H9 (cell line): ENCODE measurements around the gene RRBP1. TPM values are rescaled to one million over a fixed set of nuclear protein-coding genes. Genes with fewer than 3 reads are reported as not detected.
A peak's percentile ranks its signal among the peaks of the same experiment; 100 is the strongest.

Source experiments
- DNase-seq: peaks from one replicate; pipeline ENCODE4 v3.0.0-alpha.2; 2017
- H2AFZ ChIP-seq: one replicate; pipeline ENCODE4 v1.6.1; 2013; ENCODE audit warnings: mild to moderate bottlenecking, low read length, control low read depth, moderate library complexity
- H2AK5ac ChIP-seq: 2 replicates; pipeline ENCODE4 v1.6.1; 2013; ENCODE audit warnings: low read length, control low read depth, mixed read lengths; ENCODE audit not compliant: insufficient read length
- H2BK120ac ChIP-seq: one replicate; pipeline ENCODE4 v1.6.1; 2013; ENCODE audit warnings: low read depth, mild to moderate bottlenecking, low read length, control low read depth, inconsistent platforms; ENCODE audit not compliant: poor library complexity, severe bottlenecking
- H2BK12ac ChIP-seq: 2 replicates; pipeline ENCODE4 v1.6.1; 2013; ENCODE audit warnings: low read length, control low read depth, mixed read lengths, low read depth; ENCODE audit not compliant: insufficient read length
- H2BK15ac ChIP-seq: 2 replicates; pipeline ENCODE4 v1.6.1; 2013; ENCODE audit warnings: low read depth, low read length, control low read depth
- H2BK20ac ChIP-seq: one replicate; pipeline ENCODE4 v1.6.1; 2013; ENCODE audit warnings: low read depth, mild to moderate bottlenecking, low read length, control low read depth, inconsistent platforms; ENCODE audit not compliant: poor library complexity, severe bottlenecking
- H2BK5ac ChIP-seq: 2 replicates; pipeline ENCODE4 v1.6.1; 2013; ENCODE audit warnings: low read length, control low read depth, mixed read lengths; ENCODE audit not compliant: insufficient read length
- H3K14ac ChIP-seq: 2 replicates; pipeline ENCODE4 v1.6.1; 2013; ENCODE audit warnings: low read length, control low read depth; ENCODE audit not compliant: insufficient read depth
- H3K18ac ChIP-seq: 2 replicates; pipeline ENCODE4 v1.6.1; 2013; ENCODE audit warnings: low read depth, mild to moderate bottlenecking, mixed read lengths, low read length, control low read depth; ENCODE audit not compliant: insufficient read length
- H3K23ac ChIP-seq: 2 replicates; pipeline ENCODE4 v1.6.1; 2013; ENCODE audit warnings: low read length, control low read depth, mixed read lengths, low read depth; ENCODE audit not compliant: insufficient read length
- H3K23me2 ChIP-seq: 2 replicates; pipeline ENCODE4 v1.6.1; 2013; ENCODE audit warnings: low read depth, mild to moderate bottlenecking, mixed read lengths, low read length, control low read depth; ENCODE audit not compliant: insufficient read length, poor library complexity, severe bottlenecking
- H3K27ac ChIP-seq: 2 replicates; pipeline ENCODE4 v1.5.1; 2013; ENCODE audit warnings: low read length, control low read depth, mixed read lengths, low read depth; ENCODE audit not compliant: insufficient read length
- H3K27me3 ChIP-seq: 2 replicates; pipeline ENCODE4 v1.6.1; 2013; ENCODE audit warnings: low read length, control low read depth, inconsistent platforms; ENCODE audit not compliant: insufficient read depth
- H3K4ac ChIP-seq: 2 replicates; pipeline ENCODE4 v1.6.1; 2013; ENCODE audit warnings: low read depth, mild to moderate bottlenecking, control low read depth, inconsistent platforms, low read length, moderate library complexity
- H3K4me1 ChIP-seq: 2 replicates; pipeline ENCODE4 v1.6.1; 2013; ENCODE audit warnings: low read length, control low read depth, inconsistent platforms; ENCODE audit not compliant: insufficient read depth
- H3K4me2 ChIP-seq: 2 replicates; pipeline ENCODE4 v1.6.1; 2013; ENCODE audit warnings: low read length, control low read depth, mixed read lengths; ENCODE audit not compliant: insufficient read length, insufficient read depth
- H3K56ac ChIP-seq: 2 replicates; pipeline ENCODE4 v1.6.1; 2013; ENCODE audit warnings: low read depth, mild to moderate bottlenecking, mixed read lengths, low read length, control low read depth; ENCODE audit not compliant: insufficient read length
- H3K79me1 ChIP-seq: 2 replicates; pipeline ENCODE4 v1.6.1; 2013; ENCODE audit warnings: low read depth, mild to moderate bottlenecking, moderate library complexity, low read length, control low read depth, inconsistent platforms; ENCODE audit not compliant: insufficient read depth, poor library complexity, severe bottlenecking
- H3K79me2 ChIP-seq: 2 replicates; pipeline ENCODE4 v1.6.1; 2013; ENCODE audit warnings: low read length, control low read depth, inconsistent platforms; ENCODE audit not compliant: insufficient read depth
- H3K9ac ChIP-seq: 2 replicates; pipeline ENCODE4 v1.6.1; 2013; ENCODE audit warnings: low read length, control low read depth, mixed read lengths; ENCODE audit not compliant: insufficient read length; ENCODE audit errors: extremely low read depth
- H3K9me3 ChIP-seq: one replicate; pipeline ENCODE4 v1.6.1; 2013; ENCODE audit warnings: low read depth, low read length, inconsistent platforms; ENCODE audit not compliant: control insufficient read depth
- H3T11ph ChIP-seq: one replicate; pipeline ENCODE4 v1.6.1; 2013; ENCODE audit warnings: mild to moderate bottlenecking, low read length, control low read depth, inconsistent platforms
- H4K20me1 ChIP-seq: one replicate; pipeline ENCODE4 v1.6.1; 2013; ENCODE audit not compliant: control insufficient read depth, insufficient read length, insufficient read depth
- H4K5ac ChIP-seq: 2 replicates; pipeline ENCODE4 v1.6.1; 2013; ENCODE audit warnings: low read depth, mild to moderate bottlenecking, mixed read lengths, low read length, control low read depth; ENCODE audit not compliant: insufficient read length
- H4K8ac ChIP-seq: replicated peaks from 2 replicates; pipeline ENCODE4 v1.6.1; 2013; ENCODE audit warnings: low read length, control low read depth, mixed read lengths, low read depth; ENCODE audit not compliant: insufficient read length
- H4K91ac ChIP-seq: 2 replicates; pipeline ENCODE4 v1.6.1; 2013; ENCODE audit warnings: low read depth, mild to moderate bottlenecking, moderate library complexity, mixed read lengths, low read length, control low read depth; ENCODE audit not compliant: insufficient read length
- H3K27ac Mint-ChIP-seq, 3 experiments: 2 replicates in 2 of 3; 3 replicates in 1 of 3; pipeline ENCODE4 v1.8.0; 2020 to 2021; ENCODE audit warnings: mixed read lengths in 3 of 3, mild to moderate bottlenecking in 1 of 3, moderate library complexity in 1 of 3
- H3K27me3 Mint-ChIP-seq: 2 replicates; pipeline ENCODE4 v1.8.0; 2021; ENCODE audit warnings: low read depth, mild to moderate bottlenecking, moderate library complexity, mixed read lengths
- H3K36me3 Mint-ChIP-seq, 3 experiments: 2 replicates in 2 of 3; 3 replicates in 1 of 3; pipeline ENCODE4 v1.8.0; 2020 to 2021; ENCODE audit warnings: low read depth in 3 of 3, mixed read lengths in 3 of 3; ENCODE audit not compliant: insufficient read depth in 1 of 3
- H3K4me1 Mint-ChIP-seq, 2 experiments: 2 replicates each; pipeline ENCODE4 v1.8.0; 2020; ENCODE audit warnings: mixed read lengths in 2 of 2
- H3K4me3 Mint-ChIP-seq, 2 experiments: 2 replicates in 1 of 2; 3 replicates in 1 of 2; pipeline ENCODE4 v1.8.0; 2020 to 2021; ENCODE audit warnings: mild to moderate bottlenecking in 2 of 2, mixed read lengths in 2 of 2, moderate library complexity in 1 of 2
- H3K9me3 Mint-ChIP-seq, 2 experiments: 2 replicates in 1 of 2; 3 replicates in 1 of 2; pipeline ENCODE4 v1.8.0; 2020; ENCODE audit warnings: mild to moderate bottlenecking in 2 of 2, mixed read lengths in 2 of 2, moderate library complexity in 1 of 2
- WGBS: extraction: QIAGEN DNeasy Blood & Tissue Kit; methylation state at CpG from one replicate; pipeline ENCODE4 v1.1.7; 2013; ENCODE audit warnings: missing lambda C conversion rate, low lambda C conversion rate, mixed read lengths; ENCODE audit not compliant: insufficient read length; ENCODE audit errors: extremely low coverage; 5-methylcytosine and 5-hydroxymethylcytosine counted together
- total RNA-seq: library from RNA; stranded (reverse); gene quantifications from 2 replicates; pipeline ENCODE4 v1.2.1, GENCODE V29; 2021
- TF ChIP-seq, protein P1 (sequence below): fragments of 200-600 bp; sonication (generic); conservative IDR thresholded peaks from 3 replicates; pipeline ENCODE4 v1.8.0; 2021; ENCODE audit warnings: antibody characterized with exemption, mild to moderate bottlenecking

Gene RRBP1
- total RNA-seq, 1 experiment from 2014 or later = 97.8 TPM

DNA sequence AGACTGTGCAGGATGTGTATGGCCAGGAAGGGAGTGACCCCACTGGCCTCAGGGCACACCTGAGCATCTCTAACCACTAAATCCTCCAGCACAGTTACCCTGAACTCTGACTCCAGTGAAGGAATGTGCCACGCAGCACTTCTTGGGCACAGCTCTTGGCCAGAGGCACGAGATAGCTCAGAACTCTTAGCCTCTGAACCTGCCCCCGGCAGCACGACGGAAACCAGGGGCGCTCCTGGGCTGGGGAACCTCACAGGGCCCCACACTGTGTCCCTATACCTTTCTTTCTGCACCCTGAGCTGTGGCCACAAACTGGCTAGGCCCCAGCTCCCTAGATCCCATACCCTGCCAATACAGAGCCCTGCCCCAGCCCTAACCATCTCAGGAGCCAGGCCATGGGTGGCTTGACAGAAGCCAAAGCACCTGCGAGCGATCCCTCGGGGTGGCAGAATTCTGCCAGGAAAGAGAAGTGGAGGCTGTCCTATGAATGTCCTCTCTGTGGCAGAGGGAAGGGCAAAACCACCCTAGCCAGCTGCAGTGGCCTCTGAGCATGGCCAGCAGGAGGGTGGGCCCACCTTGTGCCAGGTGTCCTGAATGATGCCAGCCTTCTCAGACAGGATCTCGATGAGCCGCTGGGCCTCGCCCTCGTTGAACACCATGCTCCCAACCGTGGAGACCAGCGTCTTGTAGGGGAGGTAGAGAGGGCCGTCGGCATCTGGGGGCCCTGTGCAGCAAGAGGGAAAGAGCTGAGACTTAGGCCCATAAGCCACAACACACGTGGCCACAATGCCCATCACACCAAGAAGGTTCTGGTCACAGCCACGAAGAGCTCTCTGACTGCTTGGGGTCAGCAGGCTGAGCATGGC, 39.4 kb downstream of the RRBP1 start:
- H3K9me3 ChIP-seq = no peaks in the 10 kb centered on the region
- H3K4me1 ChIP-seq = no peaks in the 10 kb centered on the region
- no peak overlapping the region for H2AFZ ChIP-seq
- H3K27ac ChIP-seq = no peak overlapping the region
- H3K4ac ChIP-seq = no peak overlapping the region
- H4K91ac ChIP-seq = no peak overlapping the region
- Mint-ChIP-seq H3K4me1 (peaks cover 10 to 26% of the 10 kb centered on the region in 2 experiments), H3K9me3 (no peaks in the 10 kb centered on the region), H3K27ac (peak overlapping the region in 2 of 3 experiments; percentile 36 to 64; a peak in 3 of 7 replicates), H3K4me3 (no peak overlapping the region), H3K36me3 (peaks cover 16 to 19% (median 16%) of the 10 kb centered on the region in 3 experiments; a peak in 6 of 7 replicates), H3K27me3 (no peaks in the 10 kb centered on the region)
- no peak overlapping the region for H4K5ac ChIP-seq
- H2BK20ac ChIP-seq = no peak overlapping the region
- H3K18ac ChIP-seq = no peak overlapping the region
- peaks cover 7% of the 10 kb centered on the region for H3K79me1 ChIP-seq
- no peak overlapping the region for H3K56ac ChIP-seq
- WGBS = no CpG with 5 or more reads among the region's 19 CpGs
- no peak overlapping the region for H3K4me2 ChIP-seq
- H3K79me2 ChIP-seq = peaks cover 10% of the 10 kb centered on the region; the same call in 1 of the 2 replicates
- H2BK120ac ChIP-seq = no peak overlapping the region
- H4K8ac ChIP-seq = no peak overlapping the region
- H3K23ac ChIP-seq = no peak overlapping the region
- H2BK5ac ChIP-seq = no peak overlapping the region
- H3T11ph ChIP-seq = no peak overlapping the region
- no peak overlapping the region for H2BK12ac ChIP-seq
- TF ChIP-seq, protein P1, sequence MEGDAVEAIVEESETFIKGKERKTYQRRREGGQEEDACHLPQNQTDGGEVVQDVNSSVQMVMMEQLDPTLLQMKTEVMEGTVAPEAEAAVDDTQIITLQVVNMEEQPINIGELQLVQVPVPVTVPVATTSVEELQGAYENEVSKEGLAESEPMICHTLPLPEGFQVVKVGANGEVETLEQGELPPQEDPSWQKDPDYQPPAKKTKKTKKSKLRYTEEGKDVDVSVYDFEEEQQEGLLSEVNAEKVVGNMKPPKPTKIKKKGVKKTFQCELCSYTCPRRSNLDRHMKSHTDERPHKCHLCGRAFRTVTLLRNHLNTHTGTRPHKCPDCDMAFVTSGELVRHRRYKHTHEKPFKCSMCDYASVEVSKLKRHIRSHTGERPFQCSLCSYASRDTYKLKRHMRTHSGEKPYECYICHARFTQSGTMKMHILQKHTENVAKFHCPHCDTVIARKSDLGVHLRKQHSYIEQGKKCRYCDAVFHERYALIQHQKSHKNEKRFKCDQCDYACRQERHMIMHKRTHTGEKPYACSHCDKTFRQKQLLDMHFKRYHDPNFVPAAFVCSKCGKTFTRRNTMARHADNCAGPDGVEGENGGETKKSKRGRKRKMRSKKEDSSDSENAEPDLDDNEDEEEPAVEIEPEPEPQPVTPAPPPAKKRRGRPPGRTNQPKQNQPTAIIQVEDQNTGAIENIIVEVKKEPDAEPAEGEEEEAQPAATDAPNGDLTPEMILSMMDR = no peak
- H2BK15ac ChIP-seq = no peak overlapping the region
- H3K27me3 ChIP-seq = no peaks in the 10 kb centered on the region
- no peak overlapping the region for H2AK5ac ChIP-seq
- H3K14ac ChIP-seq = no peak overlapping the region
- no peaks in the 10 kb centered on the region for H4K20me1 ChIP-seq
- DNase-seq = no peak
- H3K9ac ChIP-seq = no peak overlapping the region
- H3K23me2 ChIP-seq = no peaks in the 10 kb centered on the region
